AG10803 (cell line): ENCODE measurements around the gene GLIS1.

Experiments
- DNase-seq: peaks from one replicate; pipeline ENCODE4 v3.0.0; 2010; ENCODE audit warnings: low read depth
- H3K4me3 ChIP-seq: 2 replicates; pipeline ENCODE4 v1.5.1; 2011; ENCODE audit warnings: mild to moderate bottlenecking, low read length, control low read depth
- CTCF ChIP-seq: conservative IDR thresholded peaks from 2 replicates; pipeline ENCODE4 v1.5.1; 2011; ENCODE audit warnings: mild to moderate bottlenecking, low read length, control low read depth, inconsistent platforms

The GLIS1 gene

GRCh38 chr1:53643041-53643880 lies 95.7 kb downstream of the GLIS1 start:
- no peak for DNase-seq
- no peak overlapping the region for H3K4me3 ChIP-seq
- no peak for TF ChIP-seq CTCF

GRCh38 chr1:53642607-53643006 lies 96.4 kb downstream of the GLIS1 start:
- H3K4me3 ChIP-seq, result no peak overlapping the region
- TF ChIP-seq CTCF, result no peak
- DNase-seq, result no peak

DNA sequence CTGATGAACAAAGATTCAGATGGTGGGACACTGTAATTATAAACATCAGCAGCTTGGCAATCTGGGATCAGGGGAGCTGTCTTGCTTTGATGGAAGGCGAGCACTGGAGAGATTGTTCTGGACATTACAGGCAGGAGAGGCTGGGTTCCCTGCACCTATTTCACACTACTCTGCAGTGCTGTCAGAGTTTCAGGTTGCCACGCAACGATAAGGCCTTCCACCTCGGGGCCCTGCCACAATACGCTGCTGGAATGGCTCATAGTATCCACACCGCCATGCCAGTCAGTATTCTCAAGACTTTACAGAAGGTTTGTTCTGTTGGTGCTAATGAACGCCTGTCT lies 96.8 kb downstream of the GLIS1 start:
- DNase-seq, result no peak
- no peak for TF ChIP-seq CTCF

DNA sequence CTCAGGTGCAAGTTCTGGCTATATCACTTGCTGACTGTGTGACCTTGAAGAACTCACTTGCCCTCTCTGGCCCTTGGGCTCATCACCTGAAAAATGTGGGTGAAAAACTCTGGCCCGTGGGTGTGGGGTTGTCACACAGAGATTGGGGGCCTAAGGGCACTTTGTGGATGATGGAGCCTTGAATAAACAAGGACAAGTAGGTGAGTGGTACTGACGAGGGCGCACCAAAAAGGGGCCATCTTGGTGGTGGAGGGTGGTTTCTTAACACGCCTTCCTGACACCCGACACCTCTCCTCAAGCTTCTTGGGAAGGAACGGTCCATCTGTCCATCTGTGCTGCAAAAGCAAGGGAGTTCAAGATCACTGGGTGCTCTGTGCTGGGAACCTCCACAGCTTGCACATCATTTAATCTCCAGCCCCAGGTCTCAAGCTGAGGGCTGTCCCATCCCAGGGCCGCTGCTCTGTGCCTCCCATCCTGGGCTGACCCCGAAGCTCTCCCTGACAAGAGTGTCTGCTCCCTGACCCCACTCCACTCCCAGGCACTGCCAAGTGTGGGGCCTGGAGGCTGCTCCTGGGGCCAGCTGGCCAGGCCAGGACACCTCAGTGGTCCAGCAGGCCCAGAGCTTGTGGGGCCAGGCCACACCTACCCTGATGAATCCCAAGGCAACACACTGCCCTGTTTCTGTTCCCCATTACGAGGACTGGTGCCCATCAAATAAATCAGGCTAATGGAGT lies 97.3 kb downstream of the GLIS1 start:
- TF ChIP-seq CTCF, result no peak
- H3K4me3 ChIP-seq, result no peak overlapping the region
- DNase-seq, result no peak

More for the DNA sequence above, 96.8 kb downstream of the GLIS1 start:
- H3K4me3 ChIP-seq, result no peak overlapping the region

GRCh38 chr1:53640701-53641075 lies 98.3 kb downstream of the GLIS1 start:
- TF ChIP-seq CTCF, result no peak
- H3K4me3 ChIP-seq, result no peak overlapping the region
- DNase-seq, result no peak

DNA sequence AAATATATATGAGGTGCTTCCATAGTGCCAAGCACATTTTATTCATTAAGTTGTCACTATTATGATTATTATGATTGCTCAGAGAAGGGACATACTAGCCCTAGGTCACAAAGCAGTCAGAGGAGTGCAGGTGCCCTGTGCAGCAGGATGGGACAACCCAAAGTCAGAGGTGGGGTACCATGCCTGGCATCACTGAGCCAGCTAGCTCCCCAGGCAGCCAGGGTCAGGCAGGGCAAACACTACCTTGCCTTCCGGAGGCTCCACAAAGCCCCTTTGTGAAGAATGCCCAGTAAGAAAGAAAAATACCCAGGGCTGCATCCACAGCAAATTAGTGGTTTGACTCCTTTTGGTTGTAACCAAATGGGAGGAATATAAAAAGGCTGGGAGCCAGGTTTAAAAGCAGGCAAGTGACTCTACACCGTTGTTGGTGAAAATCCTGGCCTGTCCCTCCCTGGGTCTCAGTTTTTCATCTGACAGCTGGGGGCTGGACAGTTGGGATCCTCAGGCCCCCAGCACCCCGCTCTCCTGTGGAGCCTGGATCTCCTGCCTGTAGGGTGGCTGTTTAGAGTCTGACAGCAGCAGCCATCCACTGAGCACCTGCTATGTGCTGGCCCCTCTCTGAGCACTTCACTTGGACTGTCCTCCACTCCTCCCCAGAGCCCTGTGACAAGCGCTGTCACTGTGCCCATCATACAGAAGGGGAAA lies 98.8 kb downstream of the GLIS1 start:
- TF ChIP-seq CTCF, result no peak
- no peak overlapping the region for H3K4me3 ChIP-seq
- no peak for DNase-seq
